Natural killer cell treated with Interleukin-12 subunit alpha and Interleukin-12 subunit beta and Interleukin-15 and Interleukin-18, amount 100 ng/mL, for 72 hours (primary cell): ENCODE data around the gene NLGN1. TPM values are rescaled to one million over a fixed set of nuclear protein-coding genes. Genes with fewer than 3 reads are reported as not detected.
A peak's percentile ranks its signal among the peaks of the same experiment; 100 is the strongest.
"Not testable (repeated sequence)": the region's sequence is repeated elsewhere in the genome, so short reads cannot be mapped to it uniquely, and the experiment has no call there.

ENCODE experiments used
- ATAC-seq, 2 donors: fragments of 150-1000 bp; cut with Tn5 transposase in 1 of 2; sonication (Bioruptor Pico), chemical (Tn5 transposase) in 1 of 2; 2 replicates each; pipeline ENCODE4 v1.10.0; 2021
- DNase-seq: peaks from one replicate; pipeline ENCODE4 v3.0.0; 2022; ENCODE audit warnings: low spot score
- H3K27ac Mint-ChIP-seq, 2 donors: 1 replicate in 1 of 2; 2 replicates in 1 of 2; pipeline ENCODE4 v1.8.0; 2022; ENCODE audit warnings: mixed read lengths in 2 of 2, mild to moderate bottlenecking in 1 of 2, moderate library complexity in 1 of 2
- H3K27me3 Mint-ChIP-seq, 2 donors: 1 replicate in 1 of 2; 2 replicates in 1 of 2; pipeline ENCODE4 v1.8.0; 2022; ENCODE audit warnings: mixed read lengths in 2 of 2
- H3K36me3 Mint-ChIP-seq: one replicate; pipeline ENCODE4 v1.8.0; 2022; ENCODE audit warnings: mixed read lengths
- H3K4me1 Mint-ChIP-seq, 2 donors: 1 replicate in 1 of 2; 2 replicates in 1 of 2; pipeline ENCODE4 v1.8.0; 2022; ENCODE audit warnings: low read depth in 2 of 2, mixed read lengths in 2 of 2, mild to moderate bottlenecking in 1 of 2
- H3K4me3 Mint-ChIP-seq: one replicate; pipeline ENCODE4 v1.8.0; 2022; ENCODE audit warnings: mixed read lengths
- H3K9me3 Mint-ChIP-seq: 2 replicates; pipeline ENCODE4 v1.8.0; 2022; ENCODE audit warnings: mixed read lengths
- total RNA-seq, 2 donors: library from RNA; stranded (reverse); gene quantifications; one replicate each; pipeline ENCODE4 v1.2.3, GENCODE V29; 2022

NLGN1 gene
- total RNA-seq, result not detected

DNA sequence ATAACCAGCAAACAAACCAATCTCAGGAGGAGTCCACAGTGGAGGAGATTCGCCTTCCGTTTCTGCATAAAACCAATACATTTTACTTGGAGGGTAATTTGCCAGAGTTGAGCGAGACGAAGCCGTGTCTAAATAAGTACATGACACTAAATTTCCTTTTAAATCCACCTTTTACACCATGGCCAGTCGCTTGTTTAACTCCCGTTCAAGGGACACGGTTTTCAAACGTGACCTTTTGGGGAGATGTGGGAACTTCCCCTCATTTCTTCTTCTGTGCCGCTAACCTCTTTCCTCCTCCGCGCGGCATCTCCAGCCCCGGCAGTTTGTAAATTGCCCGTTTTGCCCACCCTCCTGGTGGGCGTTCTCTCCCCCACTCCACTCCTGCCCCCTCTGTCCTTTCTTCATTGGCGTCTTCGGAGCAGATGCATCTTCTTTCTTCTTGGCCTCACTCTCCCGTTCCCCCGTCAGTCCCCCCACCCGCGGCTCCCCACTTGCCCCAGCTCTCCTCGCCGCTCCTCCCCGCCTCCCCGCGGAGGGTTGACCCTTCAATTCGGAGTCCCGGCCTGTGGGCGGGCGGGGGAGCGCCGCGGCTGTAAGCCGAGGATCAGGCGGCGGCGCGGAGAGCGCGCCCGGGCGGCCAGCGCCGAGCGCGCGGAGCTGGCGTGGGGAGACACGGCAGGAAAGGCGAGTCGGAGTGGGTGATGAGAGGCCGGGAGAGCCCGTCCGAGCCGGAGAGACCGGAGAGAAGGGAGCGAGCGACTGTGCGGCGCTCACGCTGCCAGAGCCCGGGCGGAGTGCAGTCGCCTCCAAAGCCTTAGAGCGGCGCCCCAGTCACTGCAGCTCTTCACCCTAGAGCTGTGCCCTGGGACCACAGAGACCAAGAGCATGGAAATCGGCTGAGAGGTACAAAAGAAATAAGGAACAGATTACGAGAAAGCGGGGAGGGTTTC, at the start of gene NLGN1:
Gene NLGN1, plus strand, starts transcription at position 584 of the 950 bp plus-strand sequence.
- peak within 1 kb of the TSS in 1 of 2 donors; percentile 18 for H3K27ac Mint-ChIP-seq
- DNase-seq (no peak), ATAC-seq (peak in 1 of 2 donors; percentile 12)
- peaks cover 38 to 58% of the 10 kb centered on the region in 2 donors for H3K27me3 Mint-ChIP-seq
- peaks cover 11 to 29% of the 10 kb centered on the region in 2 donors for H3K4me1 Mint-ChIP-seq
- peak within 1 kb of the TSS; percentile 56 for H3K4me3 Mint-ChIP-seq
- no peaks in the 10 kb centered on the region for H3K9me3 Mint-ChIP-seq
- H3K36me3 Mint-ChIP-seq, result peaks cover 13% of the 10 kb centered on the region

DNA sequence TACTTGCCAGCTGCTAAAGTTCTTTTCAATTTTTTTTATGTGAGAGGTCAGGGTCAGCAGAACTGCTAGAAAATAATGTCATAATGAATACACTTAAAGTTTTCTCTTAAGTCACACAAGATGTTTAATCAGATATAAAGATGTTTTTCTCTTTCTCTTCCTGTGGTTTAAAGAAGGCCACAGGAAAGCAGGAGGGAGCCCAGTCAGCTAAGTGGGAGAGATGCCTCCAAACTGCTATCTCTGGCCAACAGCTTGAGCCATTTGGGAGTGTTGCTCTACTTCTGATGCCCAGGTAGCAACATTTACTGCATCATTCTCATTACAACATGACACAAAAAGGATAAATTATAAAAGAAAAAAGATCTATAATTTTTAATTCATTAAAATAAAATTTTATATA, 45.7 kb upstream of the NLGN1 start:
- no peak for ATAC-seq
- Mint-ChIP-seq H3K9me3 (peaks cover 17% of the 10 kb centered on the region), H3K4me1 (no peaks in the 10 kb centered on the region), H3K4me3 (no peak overlapping the region), H3K27ac (no peak overlapping the region), H3K36me3 (no peaks in the 10 kb centered on the region), H3K27me3 (no peaks in the 10 kb centered on the region)
- DNase-seq, result no peak

DNA sequence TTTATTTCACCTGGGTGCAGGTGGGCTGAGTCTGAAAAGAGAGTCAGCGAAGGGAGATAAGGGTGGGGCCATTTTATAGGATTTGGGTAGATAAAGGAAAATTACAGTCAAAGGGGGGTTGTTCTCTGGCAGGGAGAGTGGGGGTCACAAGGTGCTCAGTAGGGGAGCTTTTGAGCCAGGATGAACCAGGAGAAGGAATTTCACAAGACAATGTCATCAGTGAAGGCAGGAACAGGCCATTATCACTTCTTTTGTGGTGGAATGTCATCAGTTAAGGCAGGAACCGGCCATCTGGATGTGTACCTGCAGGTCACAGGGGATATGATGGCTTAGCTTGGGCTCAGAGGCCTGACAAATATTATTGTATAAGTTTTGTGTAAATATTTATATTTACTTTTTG, 44.4 kb upstream of the NLGN1 start:
- not testable (repeated sequence) for H3K27ac Mint-ChIP-seq, H3K4me1 Mint-ChIP-seq, H3K4me3 Mint-ChIP-seq, DNase-seq, ATAC-seq, H3K27me3 Mint-ChIP-seq, H3K36me3 Mint-ChIP-seq
- H3K9me3 Mint-ChIP-seq, result peaks cover 20% of the 10 kb centered on the region

DNA sequence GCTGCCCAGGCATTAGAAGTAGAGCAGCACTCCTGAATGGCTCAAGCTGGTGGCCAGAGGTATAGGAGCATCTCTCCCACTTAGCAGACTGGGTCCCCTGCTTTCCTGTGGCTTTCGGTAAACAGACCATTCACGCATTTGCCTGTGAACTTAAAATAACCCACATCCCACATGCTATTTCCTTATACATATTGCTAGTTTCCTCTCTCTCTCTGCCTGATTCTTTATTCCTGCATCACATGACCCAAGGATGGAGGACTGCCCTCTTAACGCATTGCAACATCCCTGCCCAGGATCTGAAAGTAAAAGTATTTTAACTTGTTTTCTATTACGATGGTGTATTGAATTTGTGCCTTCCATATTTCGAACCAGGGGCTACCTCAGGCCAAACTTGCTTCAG, 43.4 kb upstream of the NLGN1 start:
- H3K27me3 Mint-ChIP-seq, result no peaks in the 10 kb centered on the region
- H3K4me1 Mint-ChIP-seq, result no peaks in the 10 kb centered on the region
- no peak overlapping the region for H3K4me3 Mint-ChIP-seq
- ATAC-seq (no peak), DNase-seq (no peak)
- H3K27ac Mint-ChIP-seq, result no peak overlapping the region
- H3K36me3 Mint-ChIP-seq, result no peaks in the 10 kb centered on the region
- peaks cover 16% of the 10 kb centered on the region for H3K9me3 Mint-ChIP-seq

DNA sequence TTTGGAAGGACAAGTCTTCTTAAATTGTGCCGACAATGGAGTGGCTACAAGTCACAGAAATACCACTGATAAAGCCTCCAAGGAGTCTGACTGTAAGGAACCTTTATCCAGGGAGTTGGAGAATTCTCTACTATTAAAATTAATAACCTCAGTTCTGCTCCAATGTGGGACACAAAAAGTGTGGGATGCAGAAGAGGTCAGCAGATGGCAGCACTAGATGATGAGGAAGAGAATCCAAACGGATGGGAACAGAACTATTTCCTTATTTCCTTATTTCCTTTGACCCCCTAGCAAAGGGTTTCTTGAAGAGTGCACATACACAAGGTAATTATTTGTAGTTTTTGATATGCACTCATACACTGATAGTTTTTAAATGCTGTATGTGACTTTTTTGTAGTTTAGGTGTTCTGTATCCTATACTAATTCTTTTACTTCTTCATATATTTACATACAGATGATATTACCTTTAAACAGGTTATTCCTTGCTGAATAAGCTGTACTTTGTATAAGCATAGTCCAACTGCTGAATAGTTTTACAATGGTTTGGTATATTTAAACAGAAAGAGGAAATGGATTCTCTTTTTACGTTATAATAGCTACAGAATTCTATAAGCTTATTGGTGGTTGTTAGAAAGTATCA, 25.6 kb upstream of the NLGN1 start:
- no peaks in the 10 kb centered on the region for H3K27me3 Mint-ChIP-seq
- ATAC-seq (no peak), DNase-seq (no peak)
- H3K4me3 Mint-ChIP-seq, result no peak overlapping the region
- H3K27ac Mint-ChIP-seq, result no peak overlapping the region
- peaks cover 4% of the 10 kb centered on the region for H3K9me3 Mint-ChIP-seq
- H3K4me1 Mint-ChIP-seq, result no peaks in the 10 kb centered on the region
- no peaks in the 10 kb centered on the region for H3K36me3 Mint-ChIP-seq

DNA sequence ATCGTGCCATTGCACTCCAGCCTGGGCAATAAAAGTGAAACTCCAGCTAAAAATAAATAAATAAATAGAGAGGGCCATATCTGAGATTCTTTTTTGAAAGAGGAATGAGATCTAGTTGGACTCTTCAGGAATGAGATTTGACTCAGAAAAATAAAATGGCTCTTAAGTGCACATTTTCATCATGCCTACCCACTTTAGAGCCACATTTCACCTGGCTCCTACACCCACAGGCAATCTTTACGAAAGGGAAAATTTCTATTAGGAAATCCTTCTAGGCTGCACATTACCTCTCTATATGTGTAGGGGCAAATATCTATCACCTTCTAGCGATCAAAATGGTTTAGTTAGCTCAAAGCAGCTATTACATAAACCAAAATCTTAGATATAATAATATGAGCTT, 16.9 kb upstream of the NLGN1 start:
- Mint-ChIP-seq H3K27me3 (peaks cover 0 to 3% of the 10 kb centered on the region in 2 donors), H3K4me3 (no peak overlapping the region), H3K4me1 (no peaks in the 10 kb centered on the region), H3K27ac (no peak overlapping the region), H3K9me3 (peaks cover 9% of the 10 kb centered on the region), H3K36me3 (peaks cover 17% of the 10 kb centered on the region)
- no peak for ATAC-seq
- DNase-seq, result no peak

DNA sequence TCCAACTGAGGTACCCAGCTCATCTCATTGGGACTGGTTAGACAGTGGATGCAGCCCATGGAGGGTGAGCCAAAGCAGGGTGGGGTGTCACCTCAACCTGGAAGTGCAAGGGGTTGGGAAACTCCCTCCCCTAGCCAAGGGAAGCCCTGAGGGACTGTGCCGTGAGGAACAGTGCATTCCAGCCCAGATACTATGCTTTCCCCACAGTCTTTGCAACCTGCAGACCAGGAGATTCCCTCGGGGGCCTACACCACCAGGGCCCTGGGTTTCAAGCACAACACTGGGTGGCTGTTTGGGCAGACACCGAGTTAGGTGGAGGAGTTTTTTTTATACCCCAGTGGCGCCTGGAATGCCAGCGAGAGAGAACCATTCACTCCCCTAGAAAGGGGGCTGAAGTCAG, 15.6 kb upstream of the NLGN1 start:
- not testable (repeated sequence) for H3K27me3 Mint-ChIP-seq, ATAC-seq, H3K27ac Mint-ChIP-seq, H3K4me3 Mint-ChIP-seq, H3K4me1 Mint-ChIP-seq, DNase-seq
- peaks cover 15% of the 10 kb centered on the region for H3K9me3 Mint-ChIP-seq
- peaks cover 17% of the 10 kb centered on the region for H3K36me3 Mint-ChIP-seq

DNA sequence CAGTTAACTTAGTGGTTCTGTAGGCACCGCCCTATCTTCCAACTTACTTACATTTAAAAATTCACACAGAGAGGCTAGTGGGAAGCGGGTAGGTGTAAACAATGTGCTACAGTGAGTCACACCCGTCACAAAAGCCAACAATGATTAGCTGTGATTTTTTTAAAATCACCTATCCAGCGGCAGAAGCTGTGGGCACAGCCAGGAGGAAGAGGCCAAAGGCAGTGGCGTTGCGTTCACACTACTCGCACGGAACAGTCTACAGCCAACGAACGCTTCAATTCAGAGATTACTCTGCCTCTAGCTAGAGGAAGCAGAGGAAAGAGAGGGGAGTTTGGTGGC, 2.5 kb upstream of the NLGN1 start:
- ATAC-seq (peak in 1 of 2 donors; percentile 41), DNase-seq (no peak)
- Mint-ChIP-seq H3K4me3 (peak overlapping the region; percentile 65), H3K36me3 (peaks cover 13% of the 10 kb centered on the region), H3K4me1 (peaks cover 11 to 29% of the 10 kb centered on the region in 2 donors), H3K27me3 (peaks cover 33 to 45% of the 10 kb centered on the region in 2 donors), H3K9me3 (no peaks in the 10 kb centered on the region), H3K27ac (no peak overlapping the region)

DNA sequence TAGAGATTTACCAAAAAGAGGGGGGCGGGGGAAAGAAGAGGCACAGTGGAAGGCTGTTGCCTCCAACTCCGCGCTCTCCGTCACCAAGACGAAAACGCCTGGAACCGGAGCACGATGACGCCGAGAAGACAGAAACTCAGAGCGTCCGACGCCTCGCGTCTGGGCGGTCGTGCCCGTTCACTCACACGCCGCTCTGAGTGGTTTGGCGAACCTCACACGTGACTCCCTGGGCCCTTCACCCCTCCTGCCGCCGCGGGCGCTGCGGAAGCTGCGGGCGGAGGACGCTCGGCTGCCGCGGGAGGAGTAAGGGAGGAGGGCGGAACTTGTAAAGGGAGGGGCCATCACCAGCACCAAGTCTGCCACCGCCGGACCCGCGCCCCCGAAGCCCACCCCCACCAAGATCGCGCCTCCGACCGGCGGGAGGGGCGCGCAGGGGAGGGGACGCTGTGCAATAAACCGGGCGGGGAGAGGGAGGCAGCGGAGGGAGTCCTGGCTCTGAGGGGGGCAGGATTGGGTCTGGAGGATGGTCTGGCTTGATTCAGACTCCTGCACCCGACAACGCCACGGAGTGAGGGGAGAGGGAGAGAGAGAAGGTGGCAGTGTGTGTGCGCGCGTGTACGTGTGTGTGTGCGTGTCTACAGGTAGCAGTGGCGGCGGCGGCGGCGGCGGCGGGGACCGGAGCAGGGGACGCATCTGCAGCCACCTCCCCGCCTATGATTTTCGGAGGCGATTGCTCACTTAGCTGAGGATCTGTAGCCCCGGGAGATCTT, 1.9 kb upstream of the NLGN1 start:
- H3K9me3 Mint-ChIP-seq, result no peaks in the 10 kb centered on the region
- peak; percentile 69 for DNase-seq
- peaks cover 11 to 29% of the 10 kb centered on the region in 2 donors for H3K4me1 Mint-ChIP-seq
- peaks cover 13% of the 10 kb centered on the region for H3K36me3 Mint-ChIP-seq
- H3K27me3 Mint-ChIP-seq, result peaks cover 37 to 50% of the 10 kb centered on the region in 2 donors
- no peak overlapping the region for H3K27ac Mint-ChIP-seq
- ATAC-seq, result peak; percentile 89 to 94
- H3K4me3 Mint-ChIP-seq, result peak overlapping the region; percentile 65

DNA sequence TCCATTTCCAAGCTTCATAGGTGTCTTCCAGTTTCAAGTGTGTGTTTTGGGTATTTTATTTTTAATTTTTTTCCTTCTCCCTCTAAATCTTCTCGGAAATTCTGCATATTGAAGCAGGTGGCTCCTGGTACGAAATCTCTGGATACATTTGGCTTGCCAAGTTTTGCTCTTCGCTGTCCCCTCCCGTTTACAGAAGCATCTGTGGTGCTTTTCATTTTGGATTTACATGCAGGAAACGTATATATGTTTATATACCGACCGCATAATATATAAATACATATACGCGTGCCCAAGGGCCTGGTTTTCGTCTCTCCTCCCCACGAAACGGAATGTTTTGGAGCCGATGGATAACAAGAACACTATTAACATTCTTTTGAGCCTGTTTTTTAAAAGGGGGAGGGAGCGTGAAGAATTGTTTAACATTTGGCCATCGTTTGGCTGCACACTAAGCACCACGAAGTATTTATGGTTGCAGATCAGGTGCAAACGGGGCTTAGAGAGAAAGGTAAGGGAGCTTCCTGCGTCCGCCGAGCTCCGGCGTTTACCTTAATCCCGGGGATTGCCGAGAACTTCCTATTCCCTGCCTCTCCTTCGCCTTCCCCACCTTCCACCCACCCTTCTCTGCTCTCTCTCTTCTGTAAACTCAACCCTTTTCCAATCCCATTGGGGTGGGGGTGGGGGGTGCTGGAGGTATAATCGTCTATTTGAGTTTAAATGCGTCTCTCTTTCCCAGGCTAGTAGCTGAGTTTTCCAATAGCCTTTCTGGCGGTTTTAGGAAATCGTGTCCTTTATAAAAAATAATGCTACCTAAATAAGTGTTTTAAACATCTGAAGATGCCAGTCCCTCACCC, 1.1 kb upstream of the NLGN1 start:
- H3K9me3 Mint-ChIP-seq, result no peaks in the 10 kb centered on the region
- no peak for DNase-seq
- peaks cover 13% of the 10 kb centered on the region for H3K36me3 Mint-ChIP-seq
- peaks cover 37 to 58% of the 10 kb centered on the region in 2 donors for H3K27me3 Mint-ChIP-seq
- H3K27ac Mint-ChIP-seq, result peak overlapping the region in 1 of 2 donors; percentile 18
- peak overlapping the region; percentile 56 for H3K4me3 Mint-ChIP-seq
- H3K4me1 Mint-ChIP-seq, result peaks cover 11 to 29% of the 10 kb centered on the region in 2 donors
- ATAC-seq, result no peak

DNA sequence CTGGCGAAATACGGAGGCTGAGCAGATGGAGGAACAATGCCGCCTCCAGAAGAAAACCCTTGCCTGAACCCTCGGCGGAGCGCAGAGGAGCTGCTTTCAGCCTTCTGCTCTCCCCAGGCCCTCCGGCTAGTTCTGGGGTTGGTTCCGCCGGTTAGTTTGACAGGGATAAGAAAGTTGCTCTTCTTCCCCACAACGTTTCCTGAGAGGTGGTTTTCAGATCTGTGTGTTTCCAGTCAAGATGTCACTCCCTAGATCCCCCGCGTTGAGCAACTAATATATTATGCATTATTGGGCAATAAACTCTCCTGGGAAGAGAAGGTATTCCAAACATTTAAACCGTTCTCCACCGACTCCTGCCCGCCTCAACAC, 551 bp downstream of the NLGN1 start:
- no peak for ATAC-seq
- Mint-ChIP-seq H3K4me3 (no peak overlapping the region), H3K9me3 (no peaks in the 10 kb centered on the region), H3K27ac (no peak overlapping the region), H3K27me3 (peaks cover 41 to 58% of the 10 kb centered on the region in 2 donors), H3K4me1 (peaks cover 11 to 29% of the 10 kb centered on the region in 2 donors), H3K36me3 (peaks cover 13% of the 10 kb centered on the region)
- no peak for DNase-seq

DNA sequence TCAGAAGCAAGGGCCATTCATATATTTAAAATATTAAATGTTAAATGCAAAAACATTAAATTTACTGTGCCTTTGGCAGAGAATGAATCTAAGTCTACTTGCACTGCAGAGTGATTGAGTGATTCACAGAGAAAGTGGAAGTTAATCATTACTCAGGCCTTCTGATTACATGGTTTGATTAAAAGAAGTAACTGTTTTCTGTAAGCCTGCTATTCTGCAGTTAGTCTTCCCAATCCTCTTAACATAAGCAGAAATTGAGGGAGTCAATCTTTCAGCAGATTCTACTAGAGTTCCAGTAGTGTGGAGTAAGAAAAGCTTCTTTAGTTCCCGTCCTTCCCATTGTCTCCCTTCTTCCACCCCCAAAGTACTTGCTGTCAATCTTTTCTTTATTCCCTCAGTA, 1.5 kb downstream of the NLGN1 start:
- H3K27me3 Mint-ChIP-seq, result peaks cover 41 to 58% of the 10 kb centered on the region in 2 donors
- no peaks in the 10 kb centered on the region for H3K9me3 Mint-ChIP-seq
- H3K4me1 Mint-ChIP-seq, result peaks cover 11 to 29% of the 10 kb centered on the region in 2 donors
- H3K4me3 Mint-ChIP-seq, result no peak overlapping the region
- no peak for DNase-seq
- H3K36me3 Mint-ChIP-seq, result peaks cover 13% of the 10 kb centered on the region
- ATAC-seq, result no peak
- H3K27ac Mint-ChIP-seq, result no peak overlapping the region

DNA sequence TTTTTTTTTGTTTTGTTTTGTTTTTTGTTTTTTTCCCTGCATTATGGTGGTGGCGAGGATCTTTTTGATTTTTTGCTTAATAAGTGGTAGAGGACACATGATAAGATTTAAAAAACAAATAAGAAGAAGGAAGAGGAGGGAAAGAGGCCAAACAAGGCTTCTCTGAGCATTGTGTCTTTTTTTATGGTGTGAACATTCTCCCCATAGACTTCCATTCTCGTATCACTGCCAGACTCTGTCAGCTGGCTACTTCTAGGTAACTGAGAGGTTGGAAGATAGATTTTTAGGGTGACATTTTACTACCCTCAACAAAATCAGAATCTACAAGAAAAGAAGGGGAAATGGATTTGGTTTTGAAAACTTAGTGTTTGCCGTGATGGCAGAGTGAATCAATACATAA, 3.8 kb downstream of the NLGN1 start:
- H3K27ac Mint-ChIP-seq, result no peak overlapping the region
- ATAC-seq (no peak), DNase-seq (no peak)
- H3K4me3 Mint-ChIP-seq, result no peak overlapping the region
- H3K36me3 Mint-ChIP-seq, result peaks cover 8% of the 10 kb centered on the region
- peaks cover 6 to 14% of the 10 kb centered on the region in 2 donors for H3K4me1 Mint-ChIP-seq
- H3K27me3 Mint-ChIP-seq, result peaks cover 35 to 45% of the 10 kb centered on the region in 2 donors
- no peaks in the 10 kb centered on the region for H3K9me3 Mint-ChIP-seq
